ENCODE data around the gene TMEM183A. TPM values are rescaled to one million over a fixed set of nuclear protein-coding genes. Genes with fewer than 3 reads are reported as not detected.

Gene TMEM183A
- total and polyA plus RNA-seq, 10 of the 15 experiments (the other 5 are each of a cell fraction or from before 2014, with no cell fraction given): 12.3 to 103 (median 66.3) TPM

DNA sequence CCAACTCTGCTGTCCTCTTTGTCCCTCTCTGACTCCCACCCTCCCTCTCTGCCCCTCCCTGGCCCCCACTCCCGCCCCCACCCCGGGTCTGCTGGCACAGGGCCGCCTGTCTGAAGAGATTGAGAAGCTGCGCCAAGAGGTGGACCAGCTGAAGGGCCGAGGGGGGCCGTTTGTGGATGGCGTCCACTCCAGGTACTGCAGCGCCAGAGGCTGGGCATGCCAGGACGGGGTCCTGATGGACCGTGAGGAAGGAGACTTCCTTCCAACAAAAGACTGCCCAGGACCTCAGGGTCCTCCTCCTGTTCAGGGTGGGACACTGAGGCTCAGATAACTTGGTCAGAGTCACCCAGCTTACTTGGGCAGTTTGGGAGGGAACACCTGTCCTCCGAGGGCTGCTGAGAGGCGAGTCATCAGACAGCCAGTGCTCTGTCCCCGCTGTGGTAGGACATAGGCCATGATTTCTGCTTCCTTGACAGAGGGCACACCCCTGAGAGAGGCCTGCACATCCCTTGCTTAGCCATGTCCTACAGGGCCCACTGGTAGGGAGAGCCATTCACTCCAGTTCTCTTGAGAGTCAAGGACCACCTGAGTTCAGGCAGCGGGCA lies 42.5 kb downstream of the TMEM183A start:
- FAIRE-seq: no peak
- Histone ChIP-seq H3K9me3 (replicated peaks; ENCODE audit: control insufficient read depth, insufficient read depth, low read length) (no peaks in the 10 kb centered on the region), H3K27ac (ENCODE audit: control insufficient read depth, insufficient read depth) (no peak overlapping the region), H4K20me1 (ENCODE audit: control insufficient read depth, insufficient read depth) (no peaks in the 10 kb centered on the region), H3K36me3 (ENCODE audit: control insufficient read depth in 2 of 2, insufficient read depth in 2 of 2, low read length in 1 of 2) (no peaks in the 10 kb centered on the region), H3K4me2 (ENCODE audit: control insufficient read depth, insufficient read depth) (no peak overlapping the region), H3K27me3 (replicated peaks in 1 of 2; ENCODE audit: control insufficient read depth in 2 of 2, insufficient read depth in 2 of 2, low read length in 1 of 2) (peaks cover 0 to 2% of the 10 kb centered on the region in 2 experiments; a peak in 1 of 4 replicates), H3K9ac (ENCODE audit: control insufficient read depth, insufficient read depth, low read length) (no peak overlapping the region), H2AFZ (ENCODE audit: control insufficient read depth, low read depth, low read length) (no peak overlapping the region), H3K4me3 (no peak overlapping the region), H3K79me2 (ENCODE audit: control insufficient read depth, insufficient read depth, low read length) (no peaks in the 10 kb centered on the region), H3K4me1 (ENCODE audit: control insufficient read depth, insufficient read depth, low read length) (no peaks in the 10 kb centered on the region)
- no TSS peak for BruUV-seq (replicated peaks)
- DNase-seq (ENCODE audit: low read depth, low spot score): no peak
- ChIA-PET RAD21 (ENCODE audit: unreplicated experiment) (no interaction called here), CTCF (no interaction called here), POLR2A (no interaction called here), SMC1A (ENCODE audit: uncharacterized antibody, unreplicated experiment) (no interaction called here)
- ATAC-seq: no peak
- 23% methylated on average over 11 of the region's 14 CpGs for WGBS (ENCODE audit: insufficient coverage, insufficient replicate concordance, low lambda C conversion rate, missing lambda C conversion rate)
- intact Hi-C loops (cut with micrococcal nuclease; ENCODE audit: unreplicated experiment): no loop called here
- in situ Hi-C loops (cut with MboI): no loop called here
- TF ChIP-seq, protein P1, sequence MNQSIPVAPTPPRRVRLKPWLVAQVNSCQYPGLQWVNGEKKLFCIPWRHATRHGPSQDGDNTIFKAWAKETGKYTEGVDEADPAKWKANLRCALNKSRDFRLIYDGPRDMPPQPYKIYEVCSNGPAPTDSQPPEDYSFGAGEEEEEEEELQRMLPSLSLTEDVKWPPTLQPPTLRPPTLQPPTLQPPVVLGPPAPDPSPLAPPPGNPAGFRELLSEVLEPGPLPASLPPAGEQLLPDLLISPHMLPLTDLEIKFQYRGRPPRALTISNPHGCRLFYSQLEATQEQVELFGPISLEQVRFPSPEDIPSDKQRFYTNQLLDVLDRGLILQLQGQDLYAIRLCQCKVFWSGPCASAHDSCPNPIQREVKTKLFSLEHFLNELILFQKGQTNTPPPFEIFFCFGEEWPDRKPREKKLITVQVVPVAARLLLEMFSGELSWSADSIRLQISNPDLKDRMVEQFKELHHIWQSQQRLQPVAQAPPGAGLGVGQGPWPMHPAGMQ (IDR thresholded peaks at IDR 0.05; ENCODE audit: borderline replicate concordance): no peak
- TF ChIP-seq POU2F2 (IDR thresholded peaks at IDR 0.05; ENCODE audit: borderline replicate concordance, low read depth, low read length) (no peak), ZNF274 (IDR thresholded peaks at IDR 0.05; ENCODE audit: insufficient read depth, insufficient read length) (no peak), CBX5 (IDR thresholded peaks at IDR 0.05; ENCODE audit: low read depth) (no peak), CREM (IDR thresholded peaks at IDR 0.05; ENCODE audit: low read depth) (no peak), RAD21 (IDR thresholded peaks at IDR 0.05; ENCODE audit: insufficient read depth, low read depth, low read length) (no peak), ZNF384 (IDR thresholded peaks at IDR 0.05; ENCODE audit: borderline replicate concordance, low read depth, low read length) (no peak)

All from GM12878 (cell line).